ENCODE measurements around the gene GALK2.

GALK2 gene

DNA sequence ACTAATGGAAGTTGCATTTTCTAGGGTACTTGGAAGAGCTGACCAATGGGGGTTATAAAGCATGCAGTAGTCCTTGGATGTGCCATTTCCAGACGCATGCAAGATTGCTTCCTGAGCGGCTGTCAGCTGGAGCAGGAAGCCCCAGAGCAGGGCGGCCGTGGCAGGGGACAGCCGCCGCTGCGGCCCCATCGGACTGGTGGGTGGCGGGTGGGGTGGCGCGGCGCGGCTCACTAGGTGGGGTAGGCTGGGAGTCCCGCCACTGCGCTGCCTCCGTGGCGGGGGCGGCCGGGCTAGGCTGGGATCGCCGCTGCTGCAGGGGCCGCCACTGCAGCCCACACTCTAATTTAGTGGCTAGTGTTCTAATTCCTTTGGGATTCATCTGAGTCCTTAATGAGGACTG lies 196.4 kb downstream of the GALK2 start:
- no peak for DNase-seq

DNA sequence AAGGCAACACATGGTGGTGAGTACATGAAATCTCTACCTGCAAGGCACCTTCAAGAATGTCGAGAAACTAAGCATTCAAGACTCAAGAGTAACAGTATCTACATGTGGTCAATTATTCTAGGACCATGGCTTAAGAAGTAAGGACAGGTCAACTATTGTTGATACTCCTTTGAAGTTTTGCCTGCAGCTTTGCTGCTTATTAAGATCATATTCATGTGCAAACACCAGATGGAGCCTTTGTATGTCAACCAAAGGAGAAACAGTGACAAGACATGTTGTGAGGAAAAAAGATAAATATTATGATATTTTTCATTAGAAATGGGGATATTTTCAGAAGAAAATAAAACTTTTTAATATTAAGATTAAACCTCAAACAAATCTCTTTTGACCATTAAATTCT lies 200.7 kb downstream of the GALK2 start:
- DNase-seq: no peak

DNA sequence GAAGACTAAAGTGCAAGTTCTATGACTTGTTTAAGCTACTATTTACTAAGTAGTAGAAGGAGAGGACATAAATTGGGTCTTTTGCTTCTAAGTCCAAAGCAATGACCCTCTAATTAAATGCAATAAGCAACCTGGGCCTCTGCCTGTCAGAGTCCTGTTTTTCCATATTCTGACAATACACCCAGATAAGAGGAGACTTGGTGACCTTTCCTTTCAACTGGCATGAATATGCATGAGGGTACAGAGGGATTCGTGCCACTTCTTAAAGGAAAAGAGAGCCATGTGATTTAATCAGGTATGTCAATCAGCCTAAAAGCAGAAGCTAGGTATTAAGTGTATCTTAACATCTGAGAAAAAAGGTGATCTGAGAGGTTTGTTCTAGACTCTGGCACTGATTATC lies 202.3 kb downstream of the GALK2 start:
- no peak for DNase-seq

DNA sequence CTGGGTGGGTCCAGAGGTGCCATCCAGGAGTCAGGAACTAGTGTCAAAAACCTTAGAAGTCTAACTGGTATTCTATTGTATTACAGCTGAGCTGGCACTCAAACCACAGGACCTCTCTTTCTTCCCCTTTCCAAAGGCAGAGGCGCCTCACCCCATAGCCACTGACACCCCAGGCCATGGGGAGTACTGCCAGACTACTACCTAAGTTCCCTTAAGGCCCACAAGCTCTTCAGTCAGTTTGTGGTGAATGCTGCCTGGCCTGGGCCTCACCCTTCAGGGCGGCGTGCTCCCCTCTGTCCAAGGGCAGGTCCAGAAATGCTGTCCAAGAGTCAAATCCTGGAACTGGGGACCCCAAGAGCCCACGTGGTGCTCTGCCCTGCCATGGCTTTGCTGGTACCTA lies 209.9 kb downstream of the GALK2 start:
- DNase-seq: no peak

DNA sequence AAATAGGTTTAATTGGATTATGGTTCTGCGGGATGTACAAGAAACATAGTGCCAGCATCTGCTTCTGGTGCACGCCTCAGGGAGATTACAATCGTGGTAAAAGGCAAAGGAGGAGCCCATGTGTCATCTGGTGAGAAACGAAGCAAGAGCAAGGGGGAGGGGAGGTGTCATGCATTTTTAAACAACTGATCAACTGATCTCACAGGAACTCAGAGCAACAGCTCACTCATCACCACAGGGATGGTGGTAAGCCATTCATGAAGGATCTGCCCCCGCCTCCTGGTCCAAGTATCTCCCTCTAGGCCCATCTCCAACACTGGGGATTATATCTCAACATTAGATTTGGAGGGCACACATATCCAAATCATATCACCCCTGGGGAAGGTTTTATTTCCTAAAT lies 210.9 kb downstream of the GALK2 start:
- DNase-seq: no peak

All from GF-D8 (cell line).